Cardiac fibroblast (primary cell): ENCODE measurements around the gene CARMIL1.

Experiments
- DNase-seq, 2 donors: peaks; one replicate each; pipeline versions ENCODE4 v3.0.0 to v3.0.0-alpha.2; 2010; ENCODE audit warnings: low read depth in 2 of 2
- H3K4me3 ChIP-seq, 2 donors: replicated peaks in 1 of 2; 1 replicate in 1 of 2; 2 replicates in 1 of 2; pipeline ENCODE4 v1.5.1; 2011; ENCODE audit warnings: low read depth in 2 of 2, low read length in 2 of 2, mild to moderate bottlenecking in 2 of 2, moderate library complexity in 1 of 2
- TF ChIP-seq, protein P1 (sequence below): IDR thresholded peaks from one replicate; pipeline ENCODE4 v1.5.1; 2011; ENCODE audit warnings: low read depth, mild to moderate bottlenecking, low read length, inconsistent platforms

CARMIL1 gene

DNA sequence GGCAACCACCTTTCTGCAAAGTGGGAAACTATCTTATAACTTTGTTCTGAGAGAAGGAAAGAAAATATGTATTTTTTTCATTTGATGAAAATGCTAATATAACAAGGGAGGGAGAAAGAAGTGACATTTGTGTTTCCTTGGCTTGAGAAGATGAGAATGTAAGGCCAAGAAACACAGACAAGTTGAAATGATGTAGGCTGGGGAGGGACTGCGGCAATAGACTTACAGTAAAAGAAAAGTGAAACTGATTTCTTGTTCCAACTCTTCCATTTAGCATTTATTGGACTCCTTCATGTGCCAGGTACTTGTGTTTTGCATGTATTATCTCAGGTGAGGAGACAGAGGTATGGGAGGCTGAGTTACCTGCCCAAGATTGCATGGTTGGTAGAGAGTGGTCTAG lies 130.9 kb downstream of the CARMIL1 start:
- no peak overlapping the region for H3K4me3 ChIP-seq
- no peak for DNase-seq
- TF ChIP-seq, protein P1, sequence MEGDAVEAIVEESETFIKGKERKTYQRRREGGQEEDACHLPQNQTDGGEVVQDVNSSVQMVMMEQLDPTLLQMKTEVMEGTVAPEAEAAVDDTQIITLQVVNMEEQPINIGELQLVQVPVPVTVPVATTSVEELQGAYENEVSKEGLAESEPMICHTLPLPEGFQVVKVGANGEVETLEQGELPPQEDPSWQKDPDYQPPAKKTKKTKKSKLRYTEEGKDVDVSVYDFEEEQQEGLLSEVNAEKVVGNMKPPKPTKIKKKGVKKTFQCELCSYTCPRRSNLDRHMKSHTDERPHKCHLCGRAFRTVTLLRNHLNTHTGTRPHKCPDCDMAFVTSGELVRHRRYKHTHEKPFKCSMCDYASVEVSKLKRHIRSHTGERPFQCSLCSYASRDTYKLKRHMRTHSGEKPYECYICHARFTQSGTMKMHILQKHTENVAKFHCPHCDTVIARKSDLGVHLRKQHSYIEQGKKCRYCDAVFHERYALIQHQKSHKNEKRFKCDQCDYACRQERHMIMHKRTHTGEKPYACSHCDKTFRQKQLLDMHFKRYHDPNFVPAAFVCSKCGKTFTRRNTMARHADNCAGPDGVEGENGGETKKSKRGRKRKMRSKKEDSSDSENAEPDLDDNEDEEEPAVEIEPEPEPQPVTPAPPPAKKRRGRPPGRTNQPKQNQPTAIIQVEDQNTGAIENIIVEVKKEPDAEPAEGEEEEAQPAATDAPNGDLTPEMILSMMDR: no peak

DNA sequence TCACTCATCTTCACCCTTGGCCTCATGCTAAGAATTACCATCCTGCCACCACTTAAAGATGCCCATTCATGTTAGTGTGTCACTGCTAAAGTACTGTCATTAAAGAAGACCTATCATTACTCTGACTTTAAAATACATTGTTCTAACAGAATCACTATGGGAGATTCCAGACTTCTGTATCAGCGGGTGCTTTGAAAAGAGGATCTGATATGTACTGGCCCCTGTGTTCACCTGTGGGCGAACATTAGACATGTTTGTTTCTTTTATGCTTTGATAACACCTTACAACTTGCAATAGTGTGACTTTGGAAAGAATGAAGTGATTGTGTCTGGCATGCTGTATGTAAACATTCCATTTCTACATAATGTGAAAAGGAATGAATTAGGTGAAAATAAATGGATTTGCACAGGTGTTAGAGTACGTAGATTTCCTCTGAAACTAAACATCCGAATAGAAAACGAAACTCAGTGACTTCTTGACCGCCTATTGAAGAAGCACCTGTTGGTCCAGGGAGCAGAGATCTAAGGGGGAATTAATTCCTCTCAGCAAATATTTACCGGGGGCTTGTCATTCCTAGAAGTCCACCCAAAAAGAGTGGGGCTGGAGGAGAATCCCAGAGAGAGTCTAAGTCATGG lies 132.3 kb downstream of the CARMIL1 start:
- no peak for DNase-seq
- no peak overlapping the region for H3K4me3 ChIP-seq
- TF ChIP-seq, protein P1: no peak

DNA sequence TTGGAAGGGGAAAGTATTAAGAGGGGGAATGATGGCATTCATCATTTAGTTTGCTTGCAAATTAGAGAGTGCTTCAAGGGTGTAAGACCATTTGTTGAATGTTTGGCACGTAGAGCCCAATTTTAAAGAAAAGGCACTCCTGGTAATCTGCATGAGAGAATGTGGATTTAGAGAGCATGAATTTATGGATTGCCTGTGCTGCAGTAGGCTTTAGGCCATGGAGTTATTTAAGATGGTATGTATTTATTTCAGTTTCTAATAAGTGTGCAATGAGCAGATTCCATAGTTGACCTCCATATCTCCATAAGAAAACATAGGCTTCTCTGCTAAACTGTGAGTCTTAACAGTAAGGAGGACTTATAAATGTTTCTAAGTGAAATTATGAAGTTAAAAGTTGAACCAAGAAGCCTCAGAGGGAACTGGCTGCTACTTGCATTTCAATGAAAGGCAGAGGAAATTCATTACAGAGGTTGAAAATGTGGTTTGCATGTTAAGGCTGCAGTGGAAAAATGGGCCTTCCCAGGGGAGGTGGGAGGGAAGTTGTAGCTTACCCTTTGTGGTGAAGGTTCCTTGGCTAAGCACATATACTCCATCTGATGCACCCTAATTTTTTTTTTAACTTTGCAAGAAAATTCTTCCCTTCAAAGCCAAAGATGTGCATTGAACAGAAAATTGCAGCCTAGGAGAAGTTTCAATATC lies 134.2 kb downstream of the CARMIL1 start:
- peak; percentile 61 for DNase-seq
- H3K4me3 ChIP-seq: no peak overlapping the region
- TF ChIP-seq, protein P1: no peak

DNA sequence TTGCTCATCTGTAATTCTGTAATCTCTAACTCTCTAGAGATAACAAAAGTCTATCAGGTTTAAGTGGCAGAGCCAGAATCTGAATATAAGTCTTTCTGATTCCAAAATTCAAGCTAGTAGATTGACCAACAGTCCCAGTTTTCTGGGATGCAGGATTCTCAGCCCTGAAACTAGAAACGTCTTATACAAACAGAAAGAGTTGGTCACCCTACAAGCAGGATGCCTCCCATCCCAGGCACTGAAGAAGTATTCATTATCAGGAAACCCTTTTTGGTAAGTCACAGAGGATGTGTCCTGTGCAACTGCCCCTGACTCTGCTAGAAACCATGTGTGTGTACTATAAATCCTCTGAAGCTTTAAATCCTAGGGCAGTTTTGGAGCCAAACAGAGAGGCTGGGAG lies 135.0 kb downstream of the CARMIL1 start:
- TF ChIP-seq, protein P1: no peak
- peak in 1 of 2 donors; percentile 28 for DNase-seq
- H3K4me3 ChIP-seq: no peak overlapping the region

DNA sequence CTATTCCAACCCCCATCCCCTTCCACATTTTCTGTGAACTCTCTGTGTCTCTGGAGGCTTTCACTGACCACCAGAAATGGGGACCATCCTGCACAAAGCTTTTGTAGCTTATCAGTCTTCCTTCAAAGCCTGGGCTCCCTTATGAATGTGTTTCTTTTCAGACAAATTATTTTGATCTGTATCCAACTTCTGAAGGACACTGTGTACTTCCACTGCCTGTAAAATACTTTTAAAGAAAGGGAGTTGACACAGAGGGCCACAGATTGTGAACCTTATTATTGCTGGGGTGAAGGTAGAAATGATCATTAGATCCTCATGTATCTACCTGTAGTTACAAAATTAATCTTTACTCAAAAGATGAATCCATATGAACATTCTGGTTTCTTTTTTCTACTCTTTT lies 135.6 kb downstream of the CARMIL1 start:
- DNase-seq: no peak
- TF ChIP-seq, protein P1: no peak
- H3K4me3 ChIP-seq: no peak overlapping the region

DNA sequence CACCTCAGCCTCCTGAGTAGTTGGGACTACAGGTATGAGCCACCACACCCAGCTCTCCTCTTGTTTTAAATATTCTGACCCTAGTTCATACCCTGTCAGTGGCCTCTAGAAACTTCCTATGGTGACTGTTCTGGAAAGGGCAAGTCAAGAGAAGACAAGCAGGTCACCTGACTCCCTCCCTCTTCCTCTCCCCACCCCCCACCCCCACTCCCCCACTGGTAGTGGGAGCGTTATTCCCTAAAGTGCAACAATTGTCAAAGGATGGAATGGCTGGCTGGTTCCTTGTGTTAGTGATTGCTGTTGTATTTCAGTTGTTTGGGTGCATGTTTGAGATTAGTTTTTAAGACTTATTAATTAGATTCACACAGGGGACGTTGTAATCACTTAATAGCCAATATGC lies 136.1 kb downstream of the CARMIL1 start:
- TF ChIP-seq, protein P1: no peak
- no peak overlapping the region for H3K4me3 ChIP-seq
- DNase-seq: no peak
